ENCODE data around the gene TNNC1.

GRCh38 chr3:52488746-52489145 lies 34.9 kb upstream of the TNNC1 start:
- TF ChIP-seq, protein P1, sequence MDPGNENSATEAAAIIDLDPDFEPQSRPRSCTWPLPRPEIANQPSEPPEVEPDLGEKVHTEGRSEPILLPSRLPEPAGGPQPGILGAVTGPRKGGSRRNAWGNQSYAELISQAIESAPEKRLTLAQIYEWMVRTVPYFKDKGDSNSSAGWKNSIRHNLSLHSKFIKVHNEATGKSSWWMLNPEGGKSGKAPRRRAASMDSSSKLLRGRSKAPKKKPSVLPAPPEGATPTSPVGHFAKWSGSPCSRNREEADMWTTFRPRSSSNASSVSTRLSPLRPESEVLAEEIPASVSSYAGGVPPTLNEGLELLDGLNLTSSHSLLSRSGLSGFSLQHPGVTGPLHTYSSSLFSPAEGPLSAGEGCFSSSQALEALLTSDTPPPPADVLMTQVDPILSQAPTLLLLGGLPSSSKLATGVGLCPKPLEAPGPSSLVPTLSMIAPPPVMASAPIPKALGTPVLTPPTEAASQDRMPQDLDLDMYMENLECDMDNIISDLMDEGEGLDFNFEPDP (CRISPR knock-in tag; conservative IDR thresholded peaks at IDR 0.05) = no peak
- no peak for TF ChIP-seq ETV6 (CRISPR knock-in tag; conservative IDR thresholded peaks at IDR 0.05)
- TF ChIP-seq, protein P2, sequence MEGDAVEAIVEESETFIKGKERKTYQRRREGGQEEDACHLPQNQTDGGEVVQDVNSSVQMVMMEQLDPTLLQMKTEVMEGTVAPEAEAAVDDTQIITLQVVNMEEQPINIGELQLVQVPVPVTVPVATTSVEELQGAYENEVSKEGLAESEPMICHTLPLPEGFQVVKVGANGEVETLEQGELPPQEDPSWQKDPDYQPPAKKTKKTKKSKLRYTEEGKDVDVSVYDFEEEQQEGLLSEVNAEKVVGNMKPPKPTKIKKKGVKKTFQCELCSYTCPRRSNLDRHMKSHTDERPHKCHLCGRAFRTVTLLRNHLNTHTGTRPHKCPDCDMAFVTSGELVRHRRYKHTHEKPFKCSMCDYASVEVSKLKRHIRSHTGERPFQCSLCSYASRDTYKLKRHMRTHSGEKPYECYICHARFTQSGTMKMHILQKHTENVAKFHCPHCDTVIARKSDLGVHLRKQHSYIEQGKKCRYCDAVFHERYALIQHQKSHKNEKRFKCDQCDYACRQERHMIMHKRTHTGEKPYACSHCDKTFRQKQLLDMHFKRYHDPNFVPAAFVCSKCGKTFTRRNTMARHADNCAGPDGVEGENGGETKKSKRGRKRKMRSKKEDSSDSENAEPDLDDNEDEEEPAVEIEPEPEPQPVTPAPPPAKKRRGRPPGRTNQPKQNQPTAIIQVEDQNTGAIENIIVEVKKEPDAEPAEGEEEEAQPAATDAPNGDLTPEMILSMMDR (CRISPR knock-in tag; IDR thresholded peaks at IDR 0.05) = no peak

Data from HepG2 (cell line).